IPS-18c (cell line): ENCODE data around the gene ABCC8.
"Not testable (repeated sequence)": the region's sequence is repeated elsewhere in the genome, so short reads cannot be mapped to it uniquely, and the experiment has no call there.

Experiments used
- H3K4me3 ChIP-seq: 2 replicates; pipeline ENCODE4 v1.7.0; 2013; ENCODE audit warnings: low read depth, mild to moderate bottlenecking, low read length, moderate library complexity; ENCODE audit not compliant: insufficient read depth
- H3K9me3 ChIP-seq: one replicate; pipeline ENCODE4 v1.6.1; 2013; ENCODE audit warnings: mild to moderate bottlenecking, low read length, moderate library complexity; ENCODE audit not compliant: control insufficient read depth, insufficient read depth

ABCC8 gene

DNA sequence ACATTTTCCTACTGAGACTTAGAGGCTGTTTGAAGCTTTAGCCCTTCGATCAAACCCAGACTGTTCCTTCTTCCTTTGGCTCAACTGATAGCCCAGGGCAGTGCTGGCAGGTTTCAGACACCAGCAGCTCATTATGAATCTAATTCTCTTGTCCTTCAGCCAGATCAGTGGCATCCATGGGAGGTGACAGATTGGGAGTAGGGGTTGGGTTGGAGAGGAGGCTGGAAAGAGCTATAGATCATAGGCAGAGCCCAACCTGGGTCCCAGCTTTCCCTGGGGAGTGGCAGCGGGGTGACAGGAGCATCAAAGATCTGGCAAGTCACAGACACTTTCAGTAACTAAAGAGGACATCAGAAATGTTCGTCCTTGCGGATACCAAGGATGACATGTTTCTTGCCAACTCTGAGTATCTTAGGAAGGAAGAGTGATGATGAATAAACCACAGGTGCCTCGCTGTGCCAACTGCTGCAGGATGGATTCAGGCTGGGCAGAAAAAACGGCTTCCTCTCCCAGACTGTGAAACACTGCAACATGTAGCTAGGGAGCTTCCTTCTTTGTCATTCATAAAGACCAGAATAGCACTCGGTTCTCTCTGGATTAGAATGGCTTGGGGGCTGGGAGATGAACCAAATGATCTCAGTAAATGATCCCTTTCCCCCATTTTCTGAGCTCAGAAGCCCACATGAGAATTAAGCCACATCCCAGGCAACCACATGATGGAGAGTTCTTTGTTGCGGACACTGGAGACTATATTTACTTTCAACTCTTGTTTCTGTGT lies 19.1 kb downstream of the ABCC8 start:
- Histone ChIP-seq H3K4me3 (no peak overlapping the region), H3K9me3 (peaks cover under 1% of the 10 kb centered on the region)

DNA sequence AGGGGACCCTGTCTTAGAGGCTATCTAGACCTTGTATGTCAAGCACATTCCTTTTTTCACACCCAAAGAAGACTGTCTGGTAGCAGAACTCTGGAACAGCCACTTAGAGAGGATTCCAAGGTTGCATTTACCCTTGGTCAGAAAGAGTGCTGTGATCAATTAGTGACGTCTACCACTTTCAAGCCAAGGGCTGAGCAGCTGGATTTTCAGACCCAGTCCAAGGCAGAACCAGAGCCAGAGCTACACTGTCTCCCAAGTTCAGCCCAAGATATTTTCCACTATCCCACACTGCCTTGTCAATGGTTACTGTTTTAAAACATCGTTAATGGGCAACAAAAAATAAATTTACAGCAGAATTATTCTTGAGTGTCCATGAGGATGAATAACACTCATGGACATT lies 24.0 kb downstream of the ABCC8 start:
- peaks cover 8% of the 10 kb centered on the region for H3K9me3 ChIP-seq
- H3K4me3 ChIP-seq: no peak overlapping the region

DNA sequence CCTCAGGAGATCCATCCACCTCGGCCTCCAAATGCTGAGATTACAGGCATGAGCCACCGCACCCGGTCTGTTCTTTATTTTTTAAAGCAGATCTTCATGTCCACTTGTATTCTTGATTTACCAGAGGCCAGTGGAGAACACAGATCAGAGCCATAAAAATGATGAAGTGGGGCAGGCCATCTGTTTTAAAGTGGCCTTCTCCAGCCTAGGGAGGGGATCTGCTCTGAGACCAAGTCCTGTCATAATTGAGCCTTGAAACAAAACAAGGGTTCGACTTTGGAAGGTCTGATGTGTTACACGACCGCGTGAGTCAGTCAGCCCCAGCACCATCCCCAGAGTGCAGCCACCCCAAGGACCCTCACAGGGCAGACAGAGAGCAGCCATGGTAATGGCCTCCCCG lies 27.5 kb downstream of the ABCC8 start:
- Histone ChIP-seq H3K9me3 (peaks cover 8% of the 10 kb centered on the region), H3K4me3 (no peak overlapping the region)

DNA sequence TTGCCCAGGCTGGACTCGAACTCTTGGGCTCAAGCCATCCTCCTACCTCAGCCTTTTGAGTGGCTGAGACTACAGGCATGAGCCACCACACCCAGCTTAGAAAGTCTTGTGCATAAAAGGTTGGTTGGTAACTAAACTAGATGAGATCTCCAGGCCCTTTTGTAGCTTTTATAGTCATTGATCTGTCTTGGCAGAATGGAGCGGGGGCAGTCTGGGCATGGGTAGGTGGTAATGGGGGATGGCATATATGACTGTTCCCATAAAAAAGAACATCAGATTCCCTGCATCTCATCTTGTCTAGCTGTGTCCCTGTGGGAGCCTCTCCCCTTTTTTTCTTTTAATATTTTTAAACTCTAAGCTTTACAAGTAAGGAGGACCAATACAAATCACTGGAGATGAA lies 30.2 kb downstream of the ABCC8 start:
- Histone ChIP-seq H3K9me3 (peaks cover 2% of the 10 kb centered on the region), H3K4me3 (no peak overlapping the region)

DNA sequence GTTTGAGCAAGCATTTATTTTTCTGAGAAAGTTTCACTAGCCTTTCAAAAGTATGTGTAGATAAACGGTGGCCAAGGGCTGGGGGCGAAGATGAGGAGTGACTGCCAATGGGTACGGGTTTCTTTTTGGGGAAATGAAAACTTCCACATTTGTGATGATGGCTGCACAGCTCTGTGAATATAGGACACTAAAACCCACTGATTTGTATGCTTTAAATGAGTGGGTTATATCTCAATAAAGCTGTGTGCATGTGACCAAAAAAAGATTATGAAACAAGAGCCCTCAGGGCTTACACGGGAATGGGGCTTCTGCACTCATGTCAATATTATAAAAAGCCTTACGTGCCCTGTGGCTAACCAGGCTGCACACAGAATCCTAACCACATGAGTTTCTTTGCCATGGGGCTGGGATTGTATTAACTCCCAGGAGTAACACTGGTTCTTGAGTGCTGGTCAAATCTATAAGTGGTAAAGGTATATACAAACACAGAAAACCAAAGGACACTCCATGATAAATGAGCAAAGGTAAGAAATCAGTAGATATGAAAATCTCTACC lies 31.3 kb downstream of the ABCC8 start:
- Histone ChIP-seq H3K4me3 (no peak overlapping the region), H3K9me3 (peaks cover 4% of the 10 kb centered on the region)

DNA sequence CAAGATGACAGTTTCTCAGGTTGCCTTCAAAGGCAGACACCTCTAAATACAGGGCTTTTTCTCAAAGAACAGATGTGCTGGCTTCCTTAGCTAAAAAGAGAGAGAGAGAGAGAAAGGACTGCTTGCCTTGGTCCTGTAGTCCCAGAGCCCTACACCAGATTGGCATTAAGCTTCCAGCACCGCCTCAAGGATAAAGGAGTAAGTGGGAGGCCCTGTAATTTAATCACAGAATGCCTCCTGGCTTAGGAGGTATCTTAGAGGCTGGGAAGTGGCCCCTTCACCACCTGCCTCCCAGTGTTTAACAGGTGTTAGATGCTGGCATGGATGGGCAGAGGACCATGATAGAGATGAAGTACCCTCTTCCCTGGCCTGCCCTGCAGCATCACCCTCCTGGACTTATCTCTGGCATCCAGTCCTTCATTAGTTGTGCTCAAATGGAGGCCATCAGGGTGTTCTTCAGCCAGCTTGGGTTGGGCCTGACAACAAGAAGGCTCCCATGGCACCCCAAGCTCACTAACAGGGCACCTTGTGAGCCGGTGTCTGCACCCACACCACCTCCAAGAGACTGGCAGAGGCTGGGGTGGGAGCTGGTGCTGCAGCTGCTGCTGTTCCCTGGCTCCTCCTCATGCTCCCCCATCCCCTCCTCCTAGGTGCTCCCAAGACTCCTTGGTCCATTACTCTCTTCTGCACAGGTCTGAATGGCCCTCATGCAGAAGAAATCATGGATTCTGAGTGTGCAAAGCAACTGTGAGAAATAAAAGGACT lies 32.5 kb downstream of the ABCC8 start:
- Histone ChIP-seq H3K9me3 (peaks cover 4% of the 10 kb centered on the region), H3K4me3 (no peak overlapping the region)

DNA sequence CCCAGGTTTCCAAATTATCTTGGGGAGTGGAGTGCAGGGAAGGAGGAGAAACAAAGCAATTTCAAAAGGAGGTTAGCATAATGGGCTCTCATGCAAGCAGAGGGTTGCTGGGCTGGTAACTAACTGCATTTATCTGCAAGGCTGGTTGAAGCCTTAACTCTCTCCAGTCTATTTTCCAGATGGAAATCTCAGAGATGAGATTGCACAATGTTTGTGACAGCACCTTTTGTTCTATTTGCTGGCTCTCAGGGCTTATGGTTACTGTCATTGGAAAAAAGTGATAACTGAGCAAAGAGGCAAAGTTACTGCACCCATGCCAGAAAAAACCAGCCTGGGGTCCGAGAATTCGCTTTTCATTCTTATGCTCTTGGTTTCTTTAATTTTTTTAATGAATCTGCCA lies 33.2 kb downstream of the ABCC8 start:
- no peak overlapping the region for H3K4me3 ChIP-seq
- peaks cover 4% of the 10 kb centered on the region for H3K9me3 ChIP-seq

DNA sequence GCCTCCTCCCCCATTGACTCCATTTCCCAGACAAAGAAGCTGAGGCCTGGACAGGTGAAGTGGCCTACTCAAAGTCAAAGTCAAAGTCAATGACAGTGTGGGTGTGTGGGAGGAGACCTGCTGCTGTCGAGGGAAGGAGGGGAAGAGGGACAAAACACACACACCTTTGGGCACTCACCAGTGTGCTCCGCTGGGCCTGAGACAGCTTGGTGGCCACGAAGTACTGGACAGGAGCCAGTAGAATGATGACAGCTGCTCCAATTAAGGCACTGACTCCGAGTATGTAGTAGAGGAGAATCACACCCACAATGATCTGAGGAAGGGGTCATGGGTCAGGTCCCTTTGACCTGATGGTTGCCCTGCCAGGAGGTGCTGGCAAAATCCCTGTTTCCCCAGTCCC lies 33.6 kb downstream of the ABCC8 start:
- Histone ChIP-seq H3K4me3 (no peak overlapping the region), H3K9me3 (peaks cover 4% of the 10 kb centered on the region)

DNA sequence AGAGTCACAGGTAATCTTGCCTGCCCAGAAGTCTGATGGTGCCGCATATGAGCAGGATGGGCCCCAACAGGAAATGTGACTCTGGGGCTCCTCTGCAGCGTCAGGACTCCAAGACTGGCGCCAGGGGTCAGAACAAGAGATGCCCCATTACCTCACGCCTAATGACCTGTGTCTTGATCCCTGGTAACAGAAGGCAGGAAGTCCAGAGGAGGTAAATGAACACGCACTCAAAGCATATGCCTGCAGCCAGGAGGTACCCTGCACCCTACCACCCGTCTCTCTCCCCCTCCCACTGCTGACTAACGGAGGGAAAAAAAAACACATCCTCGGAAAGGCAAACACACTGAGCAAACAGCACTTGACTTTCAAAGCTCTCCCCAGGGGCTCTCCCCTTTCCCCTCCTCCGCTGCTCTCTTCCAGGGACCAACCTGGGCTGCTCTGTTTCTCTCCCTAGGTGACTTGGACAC lies 37.3 kb downstream of the ABCC8 start:
- Histone ChIP-seq H3K4me3 (no peak overlapping the region), H3K9me3 (peaks cover 4% of the 10 kb centered on the region)

DNA sequence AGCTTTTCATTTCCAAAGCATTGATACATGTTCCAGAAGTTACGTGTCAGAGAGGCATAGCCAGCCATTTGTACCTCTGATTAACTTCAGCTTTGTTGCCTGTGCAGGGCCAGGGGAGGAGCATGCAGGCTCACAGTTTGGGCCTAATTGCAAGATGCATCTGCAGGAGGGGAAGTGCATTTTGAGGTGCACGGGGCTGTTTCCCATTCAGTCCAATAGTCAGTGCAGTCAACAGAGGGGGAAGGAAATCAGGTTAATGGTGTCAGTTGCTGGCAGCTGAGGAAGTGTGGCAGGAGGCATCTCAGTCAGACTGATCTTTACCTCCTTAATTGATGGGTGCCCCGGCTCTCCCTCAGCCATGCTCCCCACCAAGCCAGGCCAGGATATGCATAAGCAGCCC lies 39.3 kb downstream of the ABCC8 start:
- peaks cover 4% of the 10 kb centered on the region for H3K9me3 ChIP-seq
- no peak overlapping the region for H3K4me3 ChIP-seq

DNA sequence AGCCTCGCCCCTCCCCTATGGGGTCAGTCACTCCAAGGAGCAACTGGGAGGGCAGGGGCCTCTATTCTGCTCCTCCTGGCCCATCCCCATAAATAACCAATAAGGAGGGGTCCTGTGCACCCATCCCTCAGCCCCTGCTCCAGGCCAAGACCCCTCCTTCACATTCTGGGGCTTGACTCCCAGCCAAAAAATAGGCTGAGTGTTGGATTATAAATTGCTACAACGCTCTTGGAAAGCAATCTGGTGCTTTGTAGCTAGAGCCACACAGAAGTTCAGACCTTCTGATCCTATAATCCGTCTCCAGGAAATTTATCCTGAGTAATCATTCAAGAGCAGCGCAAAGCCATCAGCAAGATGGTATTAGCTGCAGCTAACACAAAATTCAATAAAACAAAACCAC lies 42.5 kb downstream of the ABCC8 start:
- Histone ChIP-seq H3K4me3 (no peak overlapping the region), H3K9me3 (no peaks in the 10 kb centered on the region)

DNA sequence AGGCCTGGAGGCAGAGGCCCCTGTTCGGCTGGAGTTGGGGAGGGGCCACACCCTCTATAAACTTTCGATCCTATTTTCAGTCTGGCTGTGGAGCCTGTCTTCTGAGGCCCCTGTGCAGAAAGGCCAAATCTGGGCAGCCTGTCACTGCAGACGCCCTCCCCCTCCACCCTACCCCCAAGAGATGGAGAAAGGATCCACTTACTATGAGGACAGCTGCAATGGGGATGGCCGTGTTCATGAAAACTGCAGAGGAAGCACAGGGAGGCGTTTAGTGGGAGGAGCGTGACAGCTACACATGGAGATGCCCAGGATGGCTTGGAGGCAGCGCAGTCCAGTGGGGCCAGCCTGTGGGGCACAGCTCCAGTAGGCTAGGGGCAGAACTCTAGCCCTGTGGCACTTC lies 44.6 kb downstream of the ABCC8 start:
- Histone ChIP-seq H3K4me3 (no peak overlapping the region), H3K9me3 (no peaks in the 10 kb centered on the region)

DNA sequence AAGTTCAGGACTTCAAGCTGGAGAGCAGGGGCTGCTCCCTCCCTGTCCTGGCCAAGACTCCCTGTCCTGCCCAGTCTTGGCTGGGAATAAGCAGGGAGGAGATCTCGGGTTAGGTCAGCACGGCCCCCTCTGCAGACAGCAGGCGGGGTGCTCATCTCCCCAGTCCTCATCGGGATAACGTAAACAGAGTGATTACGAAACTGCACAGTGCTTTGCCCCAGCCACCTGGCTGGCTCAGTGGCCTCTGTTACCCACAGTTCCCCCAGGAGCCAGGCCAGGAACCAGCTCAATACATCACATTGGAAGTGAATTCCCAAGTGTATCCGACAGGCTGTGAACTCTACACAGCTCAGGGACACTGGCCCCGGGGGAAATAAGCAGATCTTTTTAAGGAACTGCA lies 45.5 kb downstream of the ABCC8 start:
- Histone ChIP-seq H3K4me3 (no peak overlapping the region), H3K9me3 (no peaks in the 10 kb centered on the region)

DNA sequence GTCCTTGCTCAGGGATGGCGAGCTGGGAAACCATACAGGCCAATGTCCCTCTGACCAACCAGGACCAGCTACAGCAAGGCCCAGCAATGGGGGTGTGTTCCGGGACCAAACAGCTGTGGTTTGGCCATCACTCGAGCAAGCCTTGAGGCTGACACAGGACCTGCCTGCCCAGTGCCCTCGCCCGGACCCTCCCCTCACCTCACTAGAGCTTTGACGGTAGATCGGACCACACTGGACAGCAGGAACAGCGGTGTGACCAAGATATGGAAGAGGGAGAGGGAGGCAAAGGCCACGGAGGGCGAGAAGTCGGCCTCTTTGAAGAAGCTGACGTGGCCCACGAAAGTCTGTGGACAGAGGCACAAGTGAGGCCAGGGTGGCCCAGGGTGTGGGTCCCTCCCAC lies 46.0 kb downstream of the ABCC8 start:
- no peak overlapping the region for H3K4me3 ChIP-seq
- no peaks in the 10 kb centered on the region for H3K9me3 ChIP-seq

DNA sequence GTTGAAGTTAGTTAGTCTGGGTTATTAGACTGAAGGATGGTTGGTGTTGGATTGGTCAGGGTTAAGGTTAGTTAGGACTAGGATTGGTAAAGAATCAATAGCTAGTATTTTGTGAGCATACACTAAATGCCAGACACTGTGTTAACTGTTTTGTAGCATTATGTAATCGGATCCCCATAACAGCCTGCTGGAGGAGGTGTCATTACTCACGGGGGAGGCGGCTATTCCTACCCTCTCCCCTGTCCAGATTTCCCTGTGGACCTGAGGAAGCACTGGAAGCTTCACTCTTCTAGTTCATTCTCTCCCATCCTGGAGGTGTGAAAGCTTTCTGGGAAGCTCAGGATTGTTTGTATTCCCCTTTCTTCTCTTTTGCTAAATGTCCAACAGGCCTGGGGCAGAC lies 47.7 kb downstream of the ABCC8 start:
- H3K4me3 ChIP-seq: no peak overlapping the region
- no peaks in the 10 kb centered on the region for H3K9me3 ChIP-seq

DNA sequence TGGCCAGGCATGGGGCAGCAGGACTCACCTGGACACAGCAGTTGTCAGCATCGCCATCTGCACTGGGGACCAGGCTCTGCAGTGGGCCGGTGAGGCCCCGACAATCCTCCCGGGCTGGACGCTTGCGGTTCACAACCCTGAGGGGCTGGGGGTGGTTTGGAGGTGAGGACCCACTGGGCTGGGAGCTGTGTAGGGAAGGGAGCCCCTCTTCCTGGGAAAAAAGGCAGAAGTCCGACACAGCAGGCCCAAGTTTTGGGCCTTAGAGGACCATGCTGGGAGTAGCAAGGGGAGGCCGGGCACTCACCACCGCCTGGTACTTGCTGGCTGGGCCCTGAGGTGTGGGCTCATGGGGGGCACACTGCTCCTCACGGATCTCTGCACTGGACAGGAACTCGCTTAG lies 48.4 kb downstream of the ABCC8 start:
- Histone ChIP-seq H3K4me3 (no peak overlapping the region), H3K9me3 (no peaks in the 10 kb centered on the region)

DNA sequence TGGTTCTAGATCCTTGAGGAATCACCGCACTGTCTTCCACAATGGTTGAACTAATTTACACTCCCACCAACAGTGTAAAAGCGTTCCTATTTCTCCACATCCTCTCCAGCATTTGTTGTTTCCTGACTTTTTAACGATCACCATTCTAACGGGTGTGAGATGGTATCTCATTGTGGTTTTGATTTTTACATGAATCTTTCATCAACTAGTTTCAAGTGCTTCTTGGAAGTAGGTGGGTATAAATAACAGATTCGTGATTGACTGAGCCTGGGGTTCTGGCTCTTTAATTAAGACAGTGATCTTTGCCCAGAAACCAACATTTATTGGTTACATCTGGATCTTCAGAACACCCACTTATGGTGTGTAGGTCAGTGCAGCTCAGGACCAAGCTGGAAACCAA lies 50.4 kb downstream of the ABCC8 start:
- not testable (repeated sequence) for H3K9me3 ChIP-seq, H3K4me3 ChIP-seq
